Measurements from ENCODE around the gene PRND.

GRCh38 chr20:4709261-4710105 is 12.2 kb upstream of the PRND start:
- TF ChIP-seq, protein P1, sequence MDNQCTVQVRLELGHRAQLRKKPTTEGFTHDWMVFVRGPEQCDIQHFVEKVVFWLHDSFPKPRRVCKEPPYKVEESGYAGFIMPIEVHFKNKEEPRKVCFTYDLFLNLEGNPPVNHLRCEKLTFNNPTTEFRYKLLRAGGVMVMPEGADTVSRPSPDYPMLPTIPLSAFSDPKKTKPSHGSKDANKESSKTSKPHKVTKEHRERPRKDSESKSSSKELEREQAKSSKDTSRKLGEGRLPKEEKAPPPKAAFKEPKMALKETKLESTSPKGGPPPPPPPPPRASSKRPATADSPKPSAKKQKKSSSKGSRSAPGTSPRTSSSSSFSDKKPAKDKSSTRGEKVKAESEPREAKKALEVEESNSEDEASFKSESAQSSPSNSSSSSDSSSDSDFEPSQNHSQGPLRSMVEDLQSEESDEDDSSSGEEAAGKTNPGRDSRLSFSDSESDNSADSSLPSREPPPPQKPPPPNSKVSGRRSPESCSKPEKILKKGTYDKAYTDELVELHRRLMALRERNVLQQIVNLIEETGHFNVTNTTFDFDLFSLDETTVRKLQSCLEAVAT (IDR thresholded peaks at IDR 0.05) = no peak
- no peak for TF ChIP-seq CEBPB (IDR thresholded peaks at IDR 0.05; ENCODE audit: borderline replicate concordance in 1 of 2, low read depth in 2 of 2, low read length in 2 of 2)
- TF ChIP-seq RBBP5 (conservative IDR thresholded peaks at IDR 0.05) = no peak
- no peak for TF ChIP-seq POLR2A (IDR thresholded peaks at IDR 0.05; ENCODE audit: low read depth, low read length)
- no peak for TF ChIP-seq FOXM1 (IDR thresholded peaks at IDR 0.05; ENCODE audit: low read depth, low read length)
- no peak for TF ChIP-seq JUNB (IDR thresholded peaks at IDR 0.05)
- TF ChIP-seq, protein P2, sequence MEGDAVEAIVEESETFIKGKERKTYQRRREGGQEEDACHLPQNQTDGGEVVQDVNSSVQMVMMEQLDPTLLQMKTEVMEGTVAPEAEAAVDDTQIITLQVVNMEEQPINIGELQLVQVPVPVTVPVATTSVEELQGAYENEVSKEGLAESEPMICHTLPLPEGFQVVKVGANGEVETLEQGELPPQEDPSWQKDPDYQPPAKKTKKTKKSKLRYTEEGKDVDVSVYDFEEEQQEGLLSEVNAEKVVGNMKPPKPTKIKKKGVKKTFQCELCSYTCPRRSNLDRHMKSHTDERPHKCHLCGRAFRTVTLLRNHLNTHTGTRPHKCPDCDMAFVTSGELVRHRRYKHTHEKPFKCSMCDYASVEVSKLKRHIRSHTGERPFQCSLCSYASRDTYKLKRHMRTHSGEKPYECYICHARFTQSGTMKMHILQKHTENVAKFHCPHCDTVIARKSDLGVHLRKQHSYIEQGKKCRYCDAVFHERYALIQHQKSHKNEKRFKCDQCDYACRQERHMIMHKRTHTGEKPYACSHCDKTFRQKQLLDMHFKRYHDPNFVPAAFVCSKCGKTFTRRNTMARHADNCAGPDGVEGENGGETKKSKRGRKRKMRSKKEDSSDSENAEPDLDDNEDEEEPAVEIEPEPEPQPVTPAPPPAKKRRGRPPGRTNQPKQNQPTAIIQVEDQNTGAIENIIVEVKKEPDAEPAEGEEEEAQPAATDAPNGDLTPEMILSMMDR (IDR thresholded peaks at IDR 0.05 in 2 of 3, conservative IDR thresholded peaks at IDR 0.05 in 1 of 3; ENCODE audit: control insufficient read depth in 2 of 3, extremely low read depth in 1 of 3, insufficient read depth in 1 of 3, low read depth in 3 of 3, low read length in 3 of 3) = no peak
